ENCODE data around the gene UPK2.

Gene UPK2

DNA sequence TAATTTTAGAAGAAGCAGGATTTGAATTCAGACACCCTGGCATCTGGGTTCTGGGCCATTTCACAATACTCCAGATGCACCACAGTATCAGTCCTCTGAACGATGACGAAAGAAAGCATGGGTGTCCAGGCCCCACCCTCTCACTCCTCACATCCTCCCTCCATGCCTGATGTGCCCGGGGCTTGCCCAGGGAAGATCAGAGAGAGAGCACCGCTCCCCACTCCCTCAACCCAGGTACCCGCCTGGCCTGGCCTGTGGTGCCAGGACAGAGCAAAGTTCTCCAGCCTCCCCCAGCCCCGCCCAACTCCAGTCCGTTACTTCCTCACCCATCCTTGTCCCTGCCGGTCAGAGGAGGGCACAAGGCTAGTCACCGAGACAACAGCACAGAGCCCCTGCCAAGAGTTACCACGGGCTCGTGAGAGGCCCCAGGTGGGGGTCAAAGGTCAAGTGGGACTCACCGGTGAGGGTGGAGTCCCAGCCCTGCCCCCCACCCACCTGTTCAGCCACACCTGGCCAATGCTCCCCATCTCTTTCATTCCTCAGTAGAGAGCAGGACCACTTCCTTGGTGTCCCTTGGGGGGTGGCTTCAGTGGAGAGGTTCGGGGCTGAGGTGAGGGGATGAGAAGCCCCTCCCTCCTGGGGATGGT lies 38.5 kb upstream of the UPK2 start:
- DNase-seq (ENCODE audit: low spot score), result no peak

DNA sequence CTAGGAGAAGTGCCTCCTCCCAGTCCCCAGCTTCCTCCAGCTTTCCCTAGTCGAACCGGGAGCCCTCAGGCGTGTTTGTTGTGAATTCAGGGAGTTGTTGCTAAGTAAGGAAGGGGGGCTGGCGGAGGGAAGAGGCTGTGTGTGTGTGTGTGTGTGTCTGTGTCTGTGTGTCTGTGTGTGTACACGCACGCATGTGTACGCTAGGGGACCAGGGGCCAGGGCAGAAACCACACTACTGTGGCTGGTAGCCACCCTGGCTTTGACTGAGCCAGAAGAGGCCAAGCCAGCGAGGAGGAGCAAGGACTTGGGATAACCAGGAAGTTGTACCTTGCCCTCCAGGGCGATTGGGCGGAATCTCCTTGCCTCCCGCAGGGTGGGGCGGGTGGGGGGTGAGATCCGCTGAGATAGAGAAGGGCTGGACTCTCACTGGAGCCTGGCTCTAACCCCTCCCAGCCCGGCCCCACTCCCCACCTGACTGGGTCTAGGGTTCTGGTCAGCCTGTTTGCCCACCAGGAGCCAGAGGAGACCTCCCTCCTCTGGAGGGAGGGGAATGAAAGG lies 37.9 kb upstream of the UPK2 start:
- no peak for DNase-seq (ENCODE audit: low spot score)

DNA sequence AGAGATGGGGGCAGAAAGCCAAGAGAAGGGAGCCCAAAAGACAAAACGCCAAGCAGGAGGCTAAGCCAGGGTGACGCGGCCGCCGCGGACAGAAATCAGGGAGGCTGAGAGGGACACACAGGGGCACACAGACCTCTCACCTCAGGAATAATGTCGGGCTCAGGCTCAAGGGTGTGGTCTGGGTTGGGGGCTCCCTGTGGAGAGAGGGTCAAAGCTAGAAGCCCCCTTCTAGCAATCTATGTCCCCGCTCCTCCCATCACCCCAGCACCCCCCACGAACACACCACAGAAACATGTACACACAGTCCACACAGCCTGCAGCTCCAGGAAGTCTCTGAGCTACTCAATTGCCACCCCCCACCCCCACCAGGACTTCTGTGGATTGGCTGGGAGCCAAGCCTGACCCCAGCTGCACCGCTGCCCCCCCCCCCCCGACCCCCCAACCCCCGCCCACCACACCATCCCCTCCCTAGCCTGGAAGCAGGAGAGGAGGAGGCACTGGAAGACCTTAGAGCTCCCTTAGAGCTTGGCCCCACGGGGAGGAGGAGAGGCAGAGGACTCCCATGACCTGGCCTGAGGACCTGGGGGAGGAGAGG lies 37.3 kb upstream of the UPK2 start:
- no peak for DNase-seq (ENCODE audit: low spot score)

DNA sequence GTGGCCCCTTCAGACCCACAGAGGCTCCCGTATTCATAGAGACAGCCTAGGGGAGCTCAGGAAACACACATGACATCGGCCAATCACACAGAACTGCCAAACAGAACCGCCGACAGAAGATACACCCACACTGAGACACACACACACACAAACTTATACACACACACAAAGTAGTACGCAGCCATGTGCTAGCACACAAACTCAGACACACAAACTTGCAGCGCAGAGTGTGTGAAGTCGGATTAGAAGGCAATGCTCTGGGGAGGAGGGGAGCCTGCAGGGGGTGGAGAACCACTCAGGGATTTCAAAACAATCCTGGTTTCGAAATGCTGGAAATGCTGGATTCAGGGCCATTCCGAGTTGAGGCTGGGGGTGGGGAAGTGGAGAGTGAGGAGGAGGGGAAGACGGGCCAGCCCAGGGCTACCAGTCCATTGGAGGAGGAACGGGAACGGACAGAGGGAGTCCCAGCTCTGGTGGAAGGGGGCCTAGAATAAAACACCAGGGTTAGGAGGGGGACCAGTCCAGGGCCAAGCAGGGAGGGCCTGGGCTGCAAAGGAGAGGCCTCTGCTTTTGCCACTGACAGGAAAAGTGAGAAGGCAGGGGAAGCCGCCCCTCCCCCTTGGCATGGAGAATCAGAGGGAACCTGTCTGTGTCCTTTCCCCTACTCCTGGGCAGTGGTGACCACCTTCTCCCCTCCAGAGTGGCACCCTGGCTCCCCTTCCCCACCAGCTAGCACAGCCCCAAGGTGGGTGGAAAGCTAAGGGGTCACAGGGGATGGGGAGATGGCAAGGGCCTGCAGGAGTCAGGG lies 34.8 kb upstream of the UPK2 start:
- no peak for DNase-seq (ENCODE audit: low spot score)

DNA sequence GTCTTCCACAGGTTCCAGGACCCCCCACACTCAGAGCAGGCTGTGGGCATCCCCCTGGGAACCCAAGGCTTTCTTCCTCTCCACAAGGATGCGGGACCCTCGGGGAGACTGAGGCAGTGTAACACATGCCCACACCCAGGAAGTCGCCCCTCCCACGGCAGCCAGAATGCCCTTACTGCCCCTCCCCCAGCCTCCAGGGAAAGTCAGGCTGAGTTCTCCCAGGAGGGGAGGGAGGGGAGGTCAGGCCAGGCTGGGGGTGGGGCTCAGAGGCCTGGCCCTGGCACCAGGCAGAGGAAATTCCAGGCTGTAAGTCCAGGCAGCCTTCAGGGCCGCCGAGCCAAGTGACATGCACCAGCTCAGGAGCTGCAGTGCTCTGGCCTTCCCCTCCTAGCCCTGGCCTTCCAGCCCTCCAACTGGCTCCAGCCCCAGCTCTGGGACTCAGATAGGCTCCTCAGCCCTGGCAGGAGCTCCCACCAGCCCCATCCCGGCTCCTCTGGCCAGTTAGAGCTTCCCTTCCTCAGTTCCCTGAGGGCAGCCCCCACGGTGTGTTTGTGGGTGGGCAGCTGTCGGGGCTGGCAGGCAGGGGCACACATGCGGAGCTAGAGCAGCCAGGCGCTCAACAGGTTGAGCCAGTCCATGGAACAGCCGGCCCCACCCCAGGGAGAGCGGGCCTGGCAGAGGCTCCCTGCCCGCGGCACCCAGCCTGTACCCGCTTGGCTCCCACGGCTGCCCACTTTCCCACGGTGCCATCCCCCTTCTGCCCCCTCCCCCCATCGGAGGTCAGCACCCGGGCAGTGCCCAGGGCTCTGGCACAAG lies 34.0 kb upstream of the UPK2 start:
- DNase-seq (ENCODE audit: low spot score), result peak; percentile 68

DNA sequence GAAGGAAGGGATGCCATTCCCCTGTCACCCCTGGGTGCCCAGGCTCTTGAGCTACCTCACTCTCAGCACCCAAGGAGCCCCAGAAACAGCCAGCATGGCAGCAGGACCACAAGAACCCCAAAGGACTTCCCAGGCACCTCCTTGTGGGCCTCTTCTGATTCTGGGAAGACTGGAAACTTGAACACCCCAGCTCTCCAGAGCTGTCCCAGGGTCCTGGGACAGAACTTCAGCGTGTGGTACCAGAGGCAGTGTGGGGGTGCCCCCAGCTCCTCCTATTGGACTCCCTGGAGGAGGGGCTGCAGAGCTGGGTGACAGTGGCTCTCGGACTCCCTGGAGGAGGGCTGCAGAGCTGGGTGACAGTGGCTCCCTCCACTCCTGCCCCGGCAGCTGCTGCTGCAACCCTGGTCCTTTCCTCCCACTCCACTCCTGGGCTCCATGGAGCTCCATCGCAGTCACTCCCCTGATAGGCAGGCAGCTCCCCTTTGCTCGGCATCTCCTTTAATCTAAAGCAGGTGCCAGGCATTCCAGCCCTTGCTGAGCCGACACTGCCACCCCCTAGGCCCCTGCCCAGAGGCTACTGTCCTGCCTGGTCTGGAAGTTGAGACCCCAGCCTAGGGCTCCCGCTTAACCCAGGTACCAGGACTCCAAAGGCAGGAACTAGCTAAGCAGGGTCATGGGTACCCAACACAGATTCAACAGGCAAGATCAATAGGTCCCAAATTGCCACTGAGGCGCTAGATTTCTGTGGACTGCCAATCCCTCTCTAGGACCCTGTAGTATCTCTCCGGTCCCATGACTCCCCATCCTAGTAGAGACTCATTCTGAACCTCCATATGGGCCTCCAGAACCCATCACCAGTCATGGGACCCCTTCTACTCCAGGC lies 33.1 kb upstream of the UPK2 start:
- no peak for DNase-seq (ENCODE audit: low spot score)

DNA sequence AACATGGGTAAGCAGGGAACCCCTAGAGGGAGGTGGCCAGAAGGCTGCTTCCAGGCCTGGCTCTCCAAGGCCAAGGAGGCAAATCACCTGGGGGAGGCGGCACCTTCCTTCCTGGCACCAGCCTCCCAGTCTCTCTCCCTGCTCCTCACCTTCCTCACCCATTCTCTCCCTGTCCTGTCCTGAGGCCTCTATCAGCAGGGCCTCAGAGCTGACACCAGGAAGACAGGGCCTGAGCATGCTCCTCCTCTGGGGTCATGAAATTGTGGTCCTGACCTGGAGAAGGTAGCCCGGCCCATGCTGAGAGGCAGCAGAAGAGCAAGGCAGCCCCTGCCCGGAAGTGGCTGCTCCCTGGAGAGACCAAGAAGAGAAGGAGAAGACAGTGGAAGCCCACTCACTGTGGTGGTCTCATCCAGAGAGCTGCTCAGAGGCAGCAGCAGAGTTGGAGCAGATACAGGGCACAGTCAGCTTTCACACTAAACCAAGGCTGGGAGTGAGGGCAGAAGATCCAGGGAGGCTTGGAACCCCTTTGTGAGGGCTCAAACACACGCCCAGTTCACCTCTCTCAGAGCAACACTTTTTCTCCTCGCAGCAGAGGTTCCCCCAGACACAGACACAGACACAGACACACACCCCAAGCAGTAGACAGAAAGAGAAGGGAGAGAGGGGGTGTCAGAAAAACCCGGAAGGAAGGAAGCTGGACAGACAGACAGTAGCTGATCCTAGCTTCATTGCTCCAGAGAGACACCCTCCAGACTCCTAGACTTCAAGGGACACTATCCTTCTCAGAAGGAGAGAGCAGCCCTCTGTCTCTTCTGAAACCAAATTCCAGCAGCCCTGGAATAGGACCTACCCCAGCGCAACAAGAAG lies 32.1 kb upstream of the UPK2 start:
- DNase-seq (ENCODE audit: low spot score), result no peak

DNA sequence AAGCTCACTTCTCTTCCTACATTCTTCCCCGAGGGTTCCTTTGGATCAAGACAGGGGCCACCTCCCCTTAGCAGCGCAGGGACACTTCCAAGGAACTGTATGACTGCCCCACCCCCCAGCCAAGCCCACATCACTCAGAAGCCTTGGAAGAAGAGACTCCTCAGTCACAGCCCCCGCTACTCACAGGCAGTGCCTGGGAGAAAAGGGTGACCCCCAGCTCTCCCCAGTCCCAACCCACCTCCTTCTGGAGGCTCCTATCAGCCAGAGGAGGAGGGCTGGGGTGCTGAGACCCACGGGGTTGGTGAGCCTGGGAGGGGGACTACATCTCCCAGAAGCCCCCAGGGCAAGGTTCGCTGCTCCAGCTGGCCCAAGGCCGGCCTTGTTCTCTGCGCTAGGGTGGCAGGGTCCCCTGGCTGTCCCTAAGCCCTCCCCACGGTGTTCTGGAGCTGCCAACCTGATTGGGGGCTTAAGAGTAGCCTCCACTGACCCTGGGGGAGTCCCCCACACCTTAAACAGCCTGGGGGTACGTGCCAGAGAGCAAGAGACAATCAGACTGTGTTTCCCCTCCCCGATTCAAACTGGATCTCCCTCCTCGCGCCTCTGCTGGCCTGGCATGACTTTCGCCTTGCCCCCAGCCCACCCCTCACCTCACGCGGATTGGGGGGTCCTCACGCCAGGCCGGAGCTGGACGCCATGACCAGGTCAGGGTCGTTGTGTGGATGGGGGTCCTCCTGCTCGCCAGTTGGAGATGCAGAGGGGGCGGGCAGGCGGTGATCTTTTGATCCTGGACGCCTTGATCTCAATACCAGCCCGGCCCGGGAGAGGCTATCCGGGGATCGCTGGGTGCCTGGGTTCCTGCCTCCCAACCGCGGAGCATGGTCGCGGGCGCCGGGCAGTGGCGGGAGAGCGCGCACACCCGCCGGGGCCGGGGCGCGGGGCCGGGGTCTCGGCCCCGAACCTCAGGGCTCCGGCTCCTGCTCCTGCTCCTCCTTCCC lies 31.2 kb upstream of the UPK2 start:
- DNase-seq (ENCODE audit: low spot score), result no peak

DNA sequence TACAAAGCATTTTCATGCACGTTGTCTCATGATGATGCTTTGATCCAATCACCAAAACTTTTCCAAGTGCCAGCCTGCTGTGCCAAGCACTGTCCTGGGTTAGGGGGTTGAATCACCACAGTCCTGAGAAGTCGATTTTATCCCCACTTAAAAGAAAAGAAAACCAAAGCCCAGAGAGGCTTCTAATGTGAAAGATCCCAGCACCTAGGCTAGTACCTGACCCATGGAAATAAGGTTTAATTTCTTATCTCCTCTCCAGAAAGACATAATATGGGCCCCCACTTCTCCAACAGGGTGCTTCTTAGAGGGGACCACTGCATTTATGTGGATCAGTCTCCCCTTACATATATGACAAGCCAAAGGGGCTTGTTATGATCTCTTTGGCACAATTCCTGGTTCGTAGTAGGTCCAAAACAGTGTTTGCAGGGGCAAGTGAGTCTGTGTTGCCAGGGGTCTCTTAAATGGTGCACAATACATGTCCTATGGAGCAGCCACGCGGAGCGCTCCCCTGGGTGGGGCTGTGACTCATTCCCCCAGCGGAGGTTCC lies 28.5 kb upstream of the UPK2 start:
- no peak for DNase-seq (ENCODE audit: low spot score)

DNA sequence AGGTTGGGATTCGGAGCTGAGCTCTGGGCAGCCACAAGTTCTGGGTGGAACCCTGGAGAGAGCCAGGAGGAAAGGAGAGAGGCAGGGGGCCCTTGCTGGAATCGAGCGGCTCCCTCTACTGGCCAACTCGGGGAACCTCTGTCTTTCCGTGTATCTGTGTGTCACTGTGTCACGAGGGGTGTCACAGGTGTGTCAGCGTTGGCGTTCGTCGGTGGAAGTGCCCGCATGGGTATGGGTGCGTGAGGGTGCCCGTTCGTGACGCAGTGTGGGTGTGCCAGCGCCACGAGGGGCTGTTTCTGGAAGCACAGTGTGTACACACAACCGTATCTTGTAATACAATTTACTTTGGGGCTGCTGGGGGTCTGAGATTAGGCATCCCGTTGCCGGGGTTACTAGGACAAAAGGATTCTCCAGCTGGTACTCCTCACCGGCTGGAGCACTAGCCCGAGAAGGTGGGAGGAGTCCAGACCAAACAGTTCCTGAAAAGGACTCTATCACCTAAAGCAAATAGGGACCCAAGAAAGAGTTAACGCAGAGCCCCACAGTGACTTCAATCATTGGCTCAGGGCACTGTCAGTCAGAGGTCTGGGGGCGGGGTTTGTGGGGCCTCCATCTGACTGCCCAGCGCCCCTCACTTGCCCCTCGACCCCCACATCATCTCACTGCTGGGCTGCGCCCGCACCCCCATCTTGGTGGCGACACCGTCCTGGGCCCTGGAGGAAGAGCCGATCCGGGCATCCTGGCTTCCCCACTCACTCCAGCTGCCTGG lies 27.8 kb upstream of the UPK2 start:
- peak; percentile 97 for DNase-seq (ENCODE audit: low spot score)

DNA sequence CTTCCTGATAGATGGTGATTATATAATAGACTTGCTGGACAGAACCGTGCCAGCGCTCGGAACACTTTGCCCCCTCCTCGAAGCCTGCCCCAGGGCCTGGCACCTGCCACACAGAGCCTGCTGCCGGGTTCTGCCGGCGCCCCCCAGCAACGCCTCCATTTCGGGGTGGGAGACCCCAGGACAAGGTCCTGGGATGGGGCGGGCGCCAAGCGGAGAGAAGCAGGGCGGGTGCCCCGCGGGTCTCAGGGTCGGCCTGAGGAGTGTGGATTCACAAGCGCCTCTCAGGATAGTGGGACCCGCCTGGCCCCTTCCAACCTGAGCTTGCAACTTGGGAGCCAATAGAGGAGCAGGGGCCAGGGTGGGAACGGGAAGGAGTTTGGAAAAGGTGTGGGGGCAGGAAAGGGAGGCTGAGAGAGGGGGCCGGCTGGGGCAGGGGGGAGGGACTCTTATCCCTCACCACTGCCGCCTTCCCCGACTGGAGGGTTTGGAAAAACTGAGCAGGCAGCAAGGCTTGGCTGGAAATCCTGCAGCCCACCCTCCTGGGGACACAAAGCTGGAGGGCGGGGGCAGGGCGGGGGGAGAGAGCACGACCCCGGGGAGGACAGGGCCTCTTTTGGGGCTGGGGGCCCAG lies 27.1 kb upstream of the UPK2 start:
- peak; percentile 94 for DNase-seq (ENCODE audit: low spot score)

DNA sequence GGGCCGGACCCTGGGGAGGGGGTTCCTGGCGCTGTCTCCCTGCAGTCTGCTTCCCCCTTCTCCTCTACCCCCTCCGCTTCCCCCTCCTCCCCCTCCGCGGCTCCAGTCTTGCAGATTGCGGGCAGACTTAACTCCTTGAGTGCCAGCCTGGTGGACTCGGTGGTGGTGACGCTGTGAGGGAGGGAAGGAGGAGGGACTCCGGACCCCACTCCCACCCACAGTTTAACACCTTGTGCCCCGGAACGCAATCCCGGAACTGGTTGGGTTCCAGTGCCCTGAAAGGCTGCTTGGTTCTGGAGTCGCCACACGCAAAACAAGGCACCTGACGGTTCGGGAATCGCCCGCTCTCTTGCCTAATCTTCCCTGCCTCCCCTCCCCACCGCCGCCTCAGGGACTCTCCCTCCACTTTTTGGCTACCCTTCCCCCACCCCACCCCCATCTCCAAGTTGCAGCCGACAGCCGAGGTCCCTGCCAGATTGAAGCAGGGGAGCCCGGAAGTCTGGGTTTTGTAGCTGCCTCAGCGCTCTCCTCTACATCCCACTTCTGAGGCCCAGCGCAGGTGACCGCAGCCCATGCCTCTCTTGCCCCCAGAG lies 26.5 kb upstream of the UPK2 start:
- DNase-seq (ENCODE audit: low spot score), result no peak

DNA sequence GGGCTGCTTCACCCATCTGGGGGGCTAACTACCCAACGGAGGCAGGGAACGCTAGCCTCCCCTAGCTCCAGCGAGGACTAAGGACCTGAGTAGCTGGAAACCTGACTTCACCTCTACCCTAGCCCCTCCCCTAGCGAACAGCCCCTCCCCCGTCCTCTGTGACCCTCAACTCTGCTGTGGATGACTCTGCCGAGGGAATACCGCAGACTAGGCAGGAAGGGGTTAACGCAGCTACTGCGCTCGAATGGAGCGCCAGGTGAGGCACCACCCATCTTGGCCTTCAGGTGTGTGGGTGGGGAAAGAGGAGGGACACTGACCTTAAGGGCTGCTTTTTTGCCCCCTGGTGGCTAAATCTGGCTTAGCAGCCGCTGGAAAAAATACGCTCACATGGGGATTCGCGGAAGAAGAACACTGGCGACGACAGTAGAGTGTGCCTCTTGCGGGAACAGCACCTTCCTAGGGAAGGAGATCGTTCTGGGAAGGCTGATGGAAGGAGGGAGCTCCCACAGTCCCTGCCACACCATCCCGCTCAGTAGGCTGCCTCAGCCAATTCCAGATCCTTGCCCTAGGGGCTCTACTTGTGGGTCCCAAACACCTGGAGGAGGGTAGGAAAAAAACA lies 25.9 kb upstream of the UPK2 start:
- DNase-seq (ENCODE audit: low spot score), result peak; percentile 89

DNA sequence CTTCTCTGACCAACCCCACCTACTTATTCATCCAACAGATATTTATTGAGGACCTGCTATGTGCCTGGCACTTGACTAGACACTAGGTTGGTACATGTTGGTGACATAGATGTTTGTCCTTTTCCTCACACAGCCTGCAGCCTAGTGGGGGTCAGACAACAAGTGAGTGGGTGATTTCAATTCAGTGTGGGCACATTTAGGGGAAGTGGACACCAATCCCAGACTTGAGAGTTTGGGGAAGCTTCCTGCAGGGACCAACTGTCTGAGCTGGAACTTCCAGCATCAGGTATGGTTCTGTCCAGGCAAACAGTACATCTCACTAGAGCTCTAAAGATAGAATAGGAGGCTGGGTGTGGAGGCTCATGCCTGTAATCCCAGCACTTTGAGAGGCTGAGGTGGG lies 24.5 kb upstream of the UPK2 start:
- no peak for DNase-seq (ENCODE audit: low spot score)

DNA sequence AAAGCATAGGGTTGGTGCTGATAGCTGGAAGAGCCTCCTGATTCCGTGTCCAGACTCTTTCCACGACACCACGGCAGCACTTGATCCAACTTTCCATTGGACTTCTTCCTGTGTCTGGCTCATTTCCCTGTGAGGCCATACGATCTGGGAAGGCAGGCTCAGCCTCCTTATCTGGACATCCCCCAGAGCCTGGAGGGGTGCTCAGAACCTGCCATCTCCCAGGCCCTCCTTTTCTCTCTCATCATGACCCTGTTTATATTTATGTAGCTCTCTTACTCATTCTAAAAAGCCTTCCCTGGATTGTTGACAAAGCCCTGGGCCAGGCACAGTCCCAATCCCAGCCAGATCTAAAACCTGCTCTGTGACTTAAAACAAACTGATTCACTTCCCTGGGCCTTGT lies 22.6 kb upstream of the UPK2 start:
- DNase-seq (ENCODE audit: low spot score), result no peak

DNA sequence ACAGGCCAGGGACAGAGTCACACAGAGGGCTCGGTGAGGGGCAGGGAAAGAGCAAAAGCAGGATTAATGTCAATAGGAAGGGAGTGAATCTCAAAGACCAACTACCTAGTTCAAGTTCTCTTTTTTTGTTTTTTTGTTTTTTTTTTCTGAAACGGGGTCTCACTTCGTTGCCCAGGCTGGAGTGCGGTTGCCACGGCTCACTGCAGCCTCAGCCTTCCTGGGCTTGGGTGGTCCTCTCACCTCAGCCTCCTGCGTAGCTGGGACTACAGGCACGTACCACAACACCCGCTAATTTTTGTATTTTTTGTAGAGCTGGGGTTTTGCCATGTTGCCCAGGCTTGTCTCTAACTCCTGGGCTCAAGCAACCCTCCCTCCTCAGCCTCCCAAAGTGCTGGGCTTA lies 20.7 kb upstream of the UPK2 start:
- no peak for DNase-seq (ENCODE audit: low spot score)

Data from left forelimb (tissue), 1 donor.